ENCODE results near the gene CCNG2. TPM values are rescaled to one million over a fixed set of nuclear protein-coding genes. Genes with fewer than 3 reads are reported as not detected.

Gene CCNG2
- total RNA-seq (2011; cell fraction: chromatin; rRNA removed; ENCODE audit: low replicate concordance) = 8.9 and 21.5 TPM in 2 replicates
- total RNA-seq (2011; cell fraction: nucleolus; rRNA removed) = 6.2 and 6.3 TPM in 2 replicates
- 9.2 and 12.8 TPM in 2 replicates for total RNA-seq (2011; cell fraction: nucleoplasm; rRNA removed)
- 1.00 and 1.0 TPM in 2 replicates for total RNA-seq (2014; rRNA removed)
- 2.9 and 3.6 TPM in 2 replicates for total RNA-seq (2014; rRNA removed; fragmentation: Illumina TruSeq; extraction: Trizol)
- 1.1 and 1.6 TPM in 2 replicates for total RNA-seq (2015; rRNA removed; fragmentation: Illumina TruSeq; extraction: Trizol)
- 3.9 and 5.8 TPM in 2 replicates for total RNA-seq (2021)
- polyA plus RNA-seq (2011; rRNA removed) = 6.6 and 7.8 TPM in 2 replicates
- polyA plus RNA-seq (2011; cell fraction: cytosol; rRNA removed) = 0.48 and 3.1 TPM in 2 replicates
- polyA plus RNA-seq (2011; cell fraction: nucleus; rRNA removed) = 5.6 and 16.1 TPM in 2 replicates
- 3.6 and 10.5 TPM in 2 replicates for polyA plus RNA-seq (2012)
- 4.2 and 4.4 TPM in 2 replicates for polyA plus RNA-seq (2014; fragmentation: Illumina TruSeq; extraction: Trizol)
- 1 to 10 TPM in 1 of 2 experiments, under 1 TPM in 1; 0.49 to 1.5 TPM for polyA plus RNA-seq (2014; fragmentation: Nextera tagmentation; extraction: Ambion mirVana)
- 1.3 and 3.9 TPM in 2 replicates for polyA plus RNA-seq (2014; rRNA removed)
- 3.4 and 5.7 TPM in 2 replicates for polyA minus RNA-seq (2011; rRNA and poly(A)+ RNA removed)
- polyA minus RNA-seq (2011; cell fraction: cytosol; rRNA and poly(A)+ RNA removed) = 1.2 and 1.6 TPM in 2 replicates
- 3.0 and 10.6 TPM in 2 replicates for polyA minus RNA-seq (2011; cell fraction: nucleus; rRNA and poly(A)+ RNA removed)
- Bru-seq, nascent RNA = percentile 73 among the genes with signal in this experiment
- percentile 81 among the genes with signal in this experiment for BruChase-seq, experiment 1, labeled RNA remaining after a 2-hour chase
- percentile 86 among the genes with signal in this experiment for BruChase-seq, experiment 2, labeled RNA remaining after a 6-hour chase
- long read RNA-seq, experiment 1, full-length matches to known transcripts = 5 of 8 reads
- long read RNA-seq, experiment 1, partial matches to known transcripts = 2 of 8 reads
- long read RNA-seq, experiment 1, other reads (novel, unspliced or antisense) = 1 of 8 reads
- long read RNA-seq, experiment 2 = 0 reads
- long read RNA-seq, experiment 3, partial matches to known transcripts = 1 of 1 reads
- long read RNA-seq, experiment 3, other reads (novel, unspliced or antisense) = 0 of 1 reads

- Histone ChIP-seq H3K4me3 (peak within 1 kb of the TSS; percentile 73), H3K4me1 (replicated peaks in 1 of 2; ENCODE audit: control insufficient read depth in 2 of 2, insufficient read depth in 2 of 2, low read length in 2 of 2) (peaks cover 3 to 17% of the 10 kb centered on the region in 2 experiments; a peak in 4 of 5 replicates), H3K9me3 (replicated peaks; ENCODE audit: control insufficient read depth, insufficient read depth, low read depth, low read length) (no peaks in the 10 kb centered on the region), H3K4me2 (ENCODE audit: insufficient read depth, low read length) (peak within 1 kb of the TSS; percentile 86), H3K36me3 (ENCODE audit: control insufficient read depth, insufficient read depth, low read length) (0 out of 3 replicates have a peak, but pooled peaks cover 3% of the 10 kb centered on the region), H2AFZ (ENCODE audit: low read depth, low read length) (peak within 1 kb of the TSS; percentile 87), H3K9me1 (ENCODE audit: control insufficient read depth, insufficient read depth, low read length) (no peaks in the 10 kb centered on the region), H3K9ac (ENCODE audit: insufficient read depth in 1 of 2, low read depth in 2 of 2, low read length in 2 of 2) (peak within 1 kb of the TSS; percentile 78 to 96), H3K27me3 (ENCODE audit: control insufficient read depth in 2 of 2, insufficient read depth in 2 of 2, low read length in 2 of 2) (no peaks in the 10 kb centered on the region), H3K27ac (ENCODE audit: extremely low read depth, low read depth, low read length) (peak within 1 kb of the TSS; percentile 88), H3K79me2 (ENCODE audit: control insufficient read depth, insufficient read depth, low read length) (no peaks in the 10 kb centered on the region), H4K20me1 (replicated peaks; ENCODE audit: control insufficient read depth, insufficient read depth, low read length) (no peaks in the 10 kb centered on the region)
- WGBS (ENCODE audit: insufficient coverage, low coverage, missing lambda C conversion rate) = under 1% methylated on average over 55 of the region's 94 CpGs
- TSS peak; percentile 50 for BruUV-seq (replicated peaks)
- in situ Hi-C loops (cut with MboI) = no loop called here
- POLR2A ChIA-PET = interaction anchor here (0.7 to 1.2 kb wide), 5 partner anchors 11 to 101 kb away, joined by 3 to 4 read pairs (median 4); no protein-coding TSS in a partner anchor
- ATAC-seq (peak; percentile 27), DNase-seq (ENCODE audit: extremely low read depth in 1 of 4, low spot score in 3 of 4) (peak; percentile 73 to 88 (median 76)), FAIRE-seq (no peak)
- intact Hi-C loops (cut with micrococcal nuclease) = loop anchor here (2.0 to 5.0 kb wide), 4 partner anchors 50 to 208 kb away; partner anchors contain the start of genes CCNI and SEPTIN11
- CTCF ChIA-PET (ENCODE audit: low intra/inter-chr PET ratio) = interaction anchor here (1.3 kb wide), 1 partner anchor 110 kb away, joined by 6 read pairs; no protein-coding TSS in a partner anchor
- TF ChIP-seq MXI1 (IDR thresholded peaks at IDR 0.05; ENCODE audit: low read depth, low read length) (peak; percentile 38; the same call in 1 of the 2 replicates), TBL1XR1 (IDR thresholded peaks at IDR 0.05; ENCODE audit: low read length in 2 of 2) (0 out of 4 replicates have a peak, but pooled peaks of 1 of the 2 experiments have one; percentile 33), NR2C2 (CRISPR knock-in tag; IDR thresholded peaks at IDR 0.05) (no peak), NR2C2 (tag; IDR thresholded peaks at IDR 0.05) (peak; percentile 8; the same call in 1 of the 2 replicates), SMAD2 (IDR thresholded peaks at IDR 0.05; ENCODE audit: low read depth, low read length) (no peak), ESRRA (IDR thresholded peaks at IDR 0.05; ENCODE audit: borderline replicate concordance, low read depth) (peak; percentile 46), RB1 (IDR thresholded peaks at IDR 0.05; ENCODE audit: low read depth) (peak; percentile 43; the same call in 1 of the 2 replicates), PCBP1 (IDR thresholded peaks at IDR 0.05; ENCODE audit: low read depth, low read length, poor library complexity, severe bottlenecking) (peak; percentile 96), ZNF395 (CRISPR knock-in tag; IDR thresholded peaks at IDR 0.05) (no peak), KLF13 (tag; IDR thresholded peaks at IDR 0.05; ENCODE audit: borderline replicate concordance, low read depth) (peak; percentile 96), ZBTB7A (IDR thresholded peaks at IDR 0.05; ENCODE audit: borderline replicate concordance, control insufficient read depth, low read depth, low read length) (peak; percentile 91), TFE3 (CRISPR knock-in tag; IDR thresholded peaks at IDR 0.05) (peak; percentile 91)
Measured at GRCh38 chr4:77156912-77157858, at the start of gene CCNG2. TSS of gene CCNG2 (plus strand) at chr4:77157207. CDS start at chr4:77158533, 1,326 bp downstream.
